MM.1S (cell line): Measurements from ENCODE around the gene SLC9A5.

Source experiments
- CTCF ChIP-seq: fragments of 300-600 bp; sonication (generic); IDR thresholded peaks from 2 replicates; pipeline ENCODE4 v1.5.1; 2016; ENCODE audit warnings: antibody characterized with exemption, low read length, mixed read lengths
- EZH2 ChIP-seq: fragments of 300-600 bp; sonication (generic); optimal IDR thresholded peaks from 2 replicates; pipeline ENCODE3; 2017; ENCODE audit warnings: low read depth, mild to moderate bottlenecking, antibody characterized with exemption, low read length, mixed read lengths
- EZH2phosphoT487 ChIP-seq: fragments of 300-600 bp; sonication (generic); IDR thresholded peaks from 2 replicates; pipeline ENCODE4 v1.6.1; 2018; ENCODE audit warnings: antibody characterized with exemption, low read length

GRCh38 chr16:67282447-67282805 is 33.6 kb downstream of the SLC9A5 start:
- TF ChIP-seq CTCF = no peak
- no peak for TF ChIP-seq EZH2phosphoT487
- TF ChIP-seq EZH2 = no peak
